Ishikawa (cell line): ENCODE data around the gene CIBAR2.

ENCODE experiments used
- EGR1 ChIP-seq: IDR thresholded peaks from 2 replicates; pipeline ENCODE4 v1.6.1; 2012
- EP300 ChIP-seq: IDR thresholded peaks from 2 replicates; pipeline ENCODE4 v1.6.1; 2012; ENCODE audit warnings: borderline replicate concordance
- TF ChIP-seq, protein P1 (sequence below): IDR thresholded peaks from 2 replicates; pipeline ENCODE4 v1.6.1; 2012

- TF ChIP-seq, protein P1, sequence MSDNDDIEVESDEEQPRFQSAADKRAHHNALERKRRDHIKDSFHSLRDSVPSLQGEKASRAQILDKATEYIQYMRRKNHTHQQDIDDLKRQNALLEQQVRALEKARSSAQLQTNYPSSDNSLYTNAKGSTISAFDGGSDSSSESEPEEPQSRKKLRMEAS, result no peak
- TF ChIP-seq EP300, result no peak
- no peak for TF ChIP-seq EGR1
Observed at GRCh38 chr16:85104821-85105391, 7.4 kb downstream of the CIBAR2 start.
